Large intestine (tissue), 12 donors: ENCODE measurements around the gene PLA2R1. TPM values are rescaled to one million over a fixed set of nuclear protein-coding genes. Genes with fewer than 3 reads are reported as not detected.

Source experiments
- DNase-seq, 2 donors: peaks; one replicate each; pipeline versions ENCODE4 v3.0.0 to v3.0.0-alpha.2; 2013
- H3K27ac ChIP-seq: one replicate; pipeline ENCODE4 v1.5.1; 2013; ENCODE audit warnings: low read length
- H3K27me3 ChIP-seq: 2 replicates; pipeline ENCODE4 v1.6.1; 2013; ENCODE audit warnings: low read length; ENCODE audit not compliant: control insufficient read depth, insufficient read depth
- H3K36me3 ChIP-seq: 2 replicates; pipeline ENCODE4 v1.6.1; 2013; ENCODE audit warnings: low read length; ENCODE audit not compliant: control insufficient read depth, insufficient read depth
- H3K4me1 ChIP-seq: one replicate; pipeline ENCODE4 v1.6.1; 2013; ENCODE audit warnings: low read length; ENCODE audit not compliant: control insufficient read depth, insufficient read depth
- H3K4me3 ChIP-seq: one replicate; pipeline ENCODE4 v1.5.1; 2013; ENCODE audit warnings: low read length
- H3K9me3 ChIP-seq: one replicate; pipeline ENCODE4 v1.6.1; 2013; ENCODE audit warnings: mild to moderate bottlenecking, low read depth, low read length, moderate library complexity; ENCODE audit not compliant: control insufficient read depth
- WGBS: methylation state at CpG from one replicate; pipeline ENCODE4 v1.1.5; 2013; ENCODE audit warnings: low lambda C conversion rate; ENCODE audit not compliant: insufficient coverage; 5-methylcytosine and 5-hydroxymethylcytosine counted together
- long read RNA-seq, 11 donors: transcript quantifications; one replicate each; lab custom pipeline, GENCODE V29; 2026
- polyA plus RNA-seq: library from polyadenylated mRNA; unstranded; fragments of 120-200 nt; gene quantifications from one replicate; pipeline ENCODE4 v1.2.1, GENCODE V29; 2013

The PLA2R1 gene
- 18.4 TPM for polyA plus RNA-seq
- long read RNA-seq, donor 1, result 0 reads
- long read RNA-seq, donor 2, full-length matches to known transcripts, result 1 of 1 reads
- long read RNA-seq, donor 2, partial matches to known transcripts, result 0 of 1 reads
- long read RNA-seq, donor 2, other reads (novel, unspliced or antisense), result 0 of 1 reads
- long read RNA-seq, donor 3, result 0 reads
- long read RNA-seq, donor 4, result 0 reads
- long read RNA-seq, donor 5, result 0 reads
- long read RNA-seq, donor 6, result 0 reads
- long read RNA-seq, donor 7, result 0 reads
- long read RNA-seq, donor 8, full-length matches to known transcripts, result 1 of 1 reads
- long read RNA-seq, donor 8, partial matches to known transcripts, result 0 of 1 reads
- long read RNA-seq, donor 8, other reads (novel, unspliced or antisense), result 0 of 1 reads
- long read RNA-seq, donor 9, result 0 reads
- long read RNA-seq, donor 10, full-length matches to known transcripts, result 1 of 1 reads
- long read RNA-seq, donor 10, partial matches to known transcripts, result 0 of 1 reads
- long read RNA-seq, donor 10, other reads (novel, unspliced or antisense), result 0 of 1 reads
- long read RNA-seq, donor 11, result 0 reads

DNA sequence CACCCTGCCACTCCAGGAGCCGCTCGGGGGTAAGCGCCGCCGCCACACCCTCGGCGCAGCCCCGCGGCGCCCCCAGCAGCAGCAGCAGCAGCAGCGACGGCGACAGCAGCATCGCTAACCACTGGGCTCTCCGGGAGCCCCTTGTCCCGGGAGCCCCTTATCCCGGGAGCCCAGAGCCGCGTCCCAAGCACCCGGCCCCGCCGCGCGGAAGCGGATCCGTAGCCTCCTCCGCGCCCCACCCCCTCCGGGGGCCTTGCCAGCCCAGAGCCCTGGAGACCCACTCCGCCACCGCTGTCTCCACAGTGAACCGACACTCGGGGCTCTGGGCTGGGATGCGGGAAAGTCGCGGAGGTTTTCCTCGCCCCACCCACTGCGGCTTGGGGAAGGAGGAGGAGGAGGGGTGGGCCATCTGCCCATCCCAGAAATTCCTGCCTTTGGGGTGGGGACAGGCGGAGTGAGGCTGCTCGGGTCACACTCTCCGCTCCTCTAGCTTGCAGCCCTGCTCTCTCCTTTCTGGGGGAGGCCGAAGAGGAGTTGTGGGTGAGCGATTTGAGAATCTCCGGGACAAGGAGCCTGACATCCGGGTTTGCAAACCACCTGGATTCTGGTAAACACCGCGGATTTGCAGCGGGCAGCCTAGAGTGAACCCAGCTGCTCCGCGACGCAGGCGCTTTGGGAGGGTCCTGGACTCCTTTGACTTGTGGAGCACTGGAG lies at the start of gene PLA2R1:
Gene PLA2R1 (minus strand): TSS at position 324 of the 714 bp plus-strand sequence. CDS start 212 bp downstream, at position 112.
- peak in 1 of 2 donors; percentile 81 for DNase-seq
- Histone ChIP-seq H3K36me3 (no peaks in the 10 kb centered on the region), H3K4me3 (peak within 1 kb of the TSS; percentile 81), H3K4me1 (peaks cover 39% of the 10 kb centered on the region), H3K27ac (peak within 1 kb of the TSS; percentile 76), H3K9me3 (no peaks in the 10 kb centered on the region), H3K27me3 (no peaks in the 10 kb centered on the region)
- WGBS, result no CpG with 5 or more reads among the region's 52 CpGs

DNA sequence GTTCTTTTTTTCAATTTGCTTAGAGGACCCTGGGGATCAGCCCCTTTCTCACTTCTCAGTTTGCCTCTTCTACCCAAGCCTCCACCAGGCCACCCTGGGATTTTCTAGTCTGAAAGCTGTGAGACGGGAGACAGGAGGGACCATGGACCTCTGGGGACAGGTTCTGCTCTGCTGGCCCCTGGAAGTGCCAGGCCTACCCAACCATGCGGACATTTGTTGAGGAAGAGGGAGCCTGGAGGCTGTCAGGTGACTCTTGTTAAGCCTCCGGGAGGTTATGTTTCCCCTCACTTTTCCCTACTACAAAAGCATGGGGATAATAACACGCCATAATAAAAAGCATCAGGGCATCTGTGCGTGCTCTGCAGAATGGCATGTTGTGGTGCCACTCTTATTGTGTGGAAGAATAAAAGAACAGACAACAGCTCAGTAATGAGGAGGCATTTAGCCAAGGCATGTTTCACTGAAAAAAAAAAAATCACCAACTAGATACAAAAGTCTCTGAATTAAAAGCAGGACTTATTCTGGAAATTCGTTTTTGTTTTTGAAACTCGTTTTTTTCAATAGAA lies 48.3 kb upstream of the PLA2R1 start:
- WGBS, result 80% methylated on average over 1 of the region's 7 CpGs
- H3K27me3 ChIP-seq, result no peaks in the 10 kb centered on the region
- no peaks in the 10 kb centered on the region for H3K4me1 ChIP-seq
- no peak overlapping the region for H3K4me3 ChIP-seq
- DNase-seq, result no peak
- no peaks in the 10 kb centered on the region for H3K9me3 ChIP-seq
- peaks cover 4% of the 10 kb centered on the region for H3K36me3 ChIP-seq
- no peak overlapping the region for H3K27ac ChIP-seq

DNA sequence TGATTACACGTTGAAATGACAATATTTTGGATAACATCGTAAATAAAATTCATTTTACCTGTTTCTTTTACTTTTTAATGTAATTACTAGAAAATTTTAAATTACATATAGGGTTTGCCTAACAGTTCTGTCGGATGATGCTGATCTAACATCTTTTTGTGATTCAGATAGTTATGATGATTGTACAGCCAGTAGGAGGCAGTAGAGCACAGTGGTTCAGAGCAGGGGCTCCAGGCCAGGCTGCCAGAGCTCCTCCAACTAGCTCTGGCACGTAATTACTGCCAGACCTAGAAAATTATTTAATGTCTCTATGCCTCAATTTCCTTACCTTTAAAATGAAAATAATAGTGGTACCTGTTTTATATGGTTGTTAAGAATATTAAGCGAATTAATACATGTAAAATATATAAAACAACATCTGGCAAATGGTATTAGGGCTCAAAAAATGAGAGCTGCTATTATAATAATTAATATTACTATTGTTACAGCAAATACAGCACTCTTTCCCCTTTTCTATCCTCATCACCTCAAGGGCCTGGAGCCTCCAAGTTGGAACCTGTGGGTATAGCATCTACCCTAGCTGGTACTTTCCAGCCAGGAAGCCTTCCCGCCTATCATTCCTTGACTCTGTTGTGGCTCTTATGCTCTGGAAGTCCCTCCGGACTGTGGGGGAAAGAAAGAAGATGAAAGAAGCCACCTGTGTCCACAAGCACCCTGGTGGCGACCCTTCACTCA lies 47.7 kb upstream of the PLA2R1 start:
- 17% methylated on average over 1 of the region's 8 CpGs for WGBS
- DNase-seq, result peak; percentile 61 to 71
- no peak overlapping the region for H3K4me3 ChIP-seq
- no peaks in the 10 kb centered on the region for H3K9me3 ChIP-seq
- H3K27me3 ChIP-seq, result no peaks in the 10 kb centered on the region
- H3K36me3 ChIP-seq, result peaks cover 6% of the 10 kb centered on the region
- H3K4me1 ChIP-seq, result no peaks in the 10 kb centered on the region
- H3K27ac ChIP-seq, result no peak overlapping the region

DNA sequence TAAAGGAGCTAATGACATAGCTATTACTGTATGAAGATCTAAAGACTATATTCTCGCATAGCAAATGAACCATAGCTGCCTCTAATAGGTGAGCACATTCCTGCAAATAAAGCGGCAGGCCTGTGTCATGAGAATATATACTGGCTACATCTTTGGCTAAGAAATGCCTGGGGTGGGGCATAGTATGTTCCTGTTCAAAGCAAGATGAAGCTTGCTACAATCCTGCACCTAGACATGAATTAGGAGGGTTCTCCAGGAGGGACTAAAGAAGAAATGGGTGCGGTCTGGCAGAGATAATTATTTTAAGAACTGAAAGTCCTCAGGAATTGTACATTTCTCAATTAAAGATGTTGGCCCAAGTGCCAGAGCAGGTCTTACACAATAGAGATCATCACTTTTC lies 46.8 kb upstream of the PLA2R1 start:
- DNase-seq, result no peak
- Histone ChIP-seq H3K27ac (no peak overlapping the region), H3K9me3 (no peaks in the 10 kb centered on the region), H3K36me3 (peaks cover 6% of the 10 kb centered on the region), H3K4me1 (no peaks in the 10 kb centered on the region), H3K27me3 (no peaks in the 10 kb centered on the region), H3K4me3 (no peak overlapping the region)
- no CpG with 5 or more reads among the region's 3 CpGs for WGBS

DNA sequence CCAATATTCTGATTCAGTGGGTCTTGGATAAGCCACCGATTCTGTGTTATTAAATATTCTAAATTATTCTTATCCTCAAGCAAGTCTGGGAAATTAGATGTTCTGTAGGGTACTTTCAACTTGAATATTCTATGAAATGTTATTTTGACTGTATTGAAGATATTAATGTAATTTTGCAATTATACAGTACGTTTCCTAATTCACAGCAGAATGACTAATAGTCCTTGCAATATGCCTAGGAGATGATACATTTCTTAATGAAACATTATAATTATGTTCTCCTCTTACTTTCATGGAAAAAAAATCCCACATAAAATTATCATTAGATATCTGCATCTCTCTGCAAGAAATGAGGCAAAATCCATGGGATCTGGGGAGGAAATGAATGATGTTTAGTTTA lies 46.2 kb upstream of the PLA2R1 start:
- no CpG with 5 or more reads among the region's 2 CpGs for WGBS
- DNase-seq, result no peak
- no peak overlapping the region for H3K4me3 ChIP-seq
- no peak overlapping the region for H3K27ac ChIP-seq
- H3K4me1 ChIP-seq, result no peaks in the 10 kb centered on the region
- no peaks in the 10 kb centered on the region for H3K9me3 ChIP-seq
- H3K36me3 ChIP-seq, result peaks cover 6% of the 10 kb centered on the region
- no peaks in the 10 kb centered on the region for H3K27me3 ChIP-seq

DNA sequence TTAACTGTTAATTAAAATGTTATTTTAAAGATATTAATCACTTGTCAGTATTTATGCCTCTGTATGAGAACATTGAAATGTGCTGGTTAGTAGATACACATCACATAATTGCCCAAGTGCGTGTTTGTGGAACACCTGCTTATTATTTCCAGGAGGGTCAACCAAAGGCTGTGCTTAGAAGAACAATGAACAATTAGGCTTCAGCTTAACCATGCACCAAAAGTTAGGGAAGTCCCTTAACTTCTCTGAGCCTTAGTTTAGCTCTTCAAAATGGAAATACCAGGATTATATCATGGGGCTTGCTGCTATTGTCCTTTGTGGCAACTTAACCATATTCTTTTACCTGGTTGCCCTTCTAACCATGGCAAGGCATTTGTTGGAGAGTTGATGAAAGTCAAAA lies 43.0 kb upstream of the PLA2R1 start:
- Histone ChIP-seq H3K36me3 (peaks cover 9% of the 10 kb centered on the region), H3K27ac (no peak overlapping the region), H3K9me3 (no peaks in the 10 kb centered on the region), H3K4me1 (no peaks in the 10 kb centered on the region), H3K4me3 (no peak overlapping the region), H3K27me3 (no peaks in the 10 kb centered on the region)
- no CpG with 5 or more reads among the region's 1 CpG for WGBS
- DNase-seq, result no peak

DNA sequence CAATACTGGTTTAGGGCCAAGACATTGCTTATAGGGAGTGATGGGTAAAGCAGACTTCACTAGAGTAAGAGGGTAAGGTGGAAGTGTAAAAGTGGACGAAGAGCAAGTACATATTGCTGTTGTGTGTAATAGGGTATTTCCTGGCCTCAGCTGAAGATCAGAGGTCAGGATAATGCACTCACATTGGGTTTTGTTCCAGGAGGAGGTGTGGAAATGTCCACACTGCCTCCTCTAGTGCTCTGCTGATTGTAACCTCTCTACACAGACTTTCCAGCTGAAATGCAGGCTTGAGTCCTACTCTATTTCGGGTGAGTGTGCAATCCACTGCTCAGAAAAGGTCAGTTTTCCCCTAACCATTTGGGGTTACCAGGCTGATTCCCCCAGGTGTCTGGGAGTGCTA lies 41.7 kb upstream of the PLA2R1 start:
- no peak overlapping the region for H3K4me3 ChIP-seq
- no peaks in the 10 kb centered on the region for H3K27me3 ChIP-seq
- H3K36me3 ChIP-seq, result peaks cover 9% of the 10 kb centered on the region
- WGBS, result no CpG with 5 or more reads among the region's 2 CpGs
- H3K9me3 ChIP-seq, result no peaks in the 10 kb centered on the region
- no peaks in the 10 kb centered on the region for H3K4me1 ChIP-seq
- no peak overlapping the region for H3K27ac ChIP-seq
- no peak for DNase-seq

DNA sequence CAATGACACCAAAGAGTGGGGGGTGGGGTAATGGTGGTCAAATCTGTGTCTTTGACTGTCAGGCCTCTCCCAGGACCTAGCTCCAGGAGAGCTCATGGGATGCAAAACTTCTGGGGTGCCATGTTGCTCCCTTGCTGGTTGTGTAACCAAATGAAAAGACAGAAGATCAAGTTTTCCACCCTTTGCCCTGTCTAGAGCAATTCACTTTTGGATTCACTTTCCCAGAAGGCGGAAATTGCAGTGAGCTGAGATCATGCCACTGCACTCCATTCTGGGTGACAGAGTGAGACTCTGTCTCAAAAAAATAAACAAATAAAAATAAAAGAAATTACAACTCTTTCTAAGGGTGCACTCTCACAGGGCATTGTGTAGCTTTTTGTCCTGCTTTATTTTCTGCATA lies 34.9 kb upstream of the PLA2R1 start:
- Histone ChIP-seq H3K36me3 (peaks cover 2% of the 10 kb centered on the region), H3K27ac (peak overlapping the region; percentile 62)

DNA sequence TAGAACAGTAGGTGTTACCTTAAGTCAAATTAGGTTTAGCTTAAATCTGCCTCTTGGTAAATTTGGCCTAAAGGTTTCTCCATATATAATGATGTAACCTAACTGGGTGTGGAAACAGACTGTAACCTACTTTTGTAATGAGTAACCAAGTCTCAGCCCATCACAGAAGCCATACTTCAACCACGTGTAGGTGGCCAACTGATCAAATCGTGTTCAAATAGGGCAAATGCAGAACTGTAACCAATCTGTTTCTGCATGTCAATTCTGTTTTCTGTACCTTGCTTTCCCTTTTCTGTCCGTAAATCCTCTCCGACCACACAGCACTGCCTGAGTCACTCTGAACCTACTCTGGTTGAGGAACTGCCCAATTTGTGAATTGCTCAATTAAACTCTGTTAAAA lies 34.0 kb upstream of the PLA2R1 start:
- DNase-seq, result no peak
- peaks cover 10% of the 10 kb centered on the region for H3K4me1 ChIP-seq
- WGBS, result 100% methylated on average over 2 of the region's 4 CpGs
- H3K27me3 ChIP-seq, result no peaks in the 10 kb centered on the region
- no peak overlapping the region for H3K4me3 ChIP-seq
- peaks cover 10% of the 10 kb centered on the region for H3K9me3 ChIP-seq
- no peaks in the 10 kb centered on the region for H3K36me3 ChIP-seq
- no peak overlapping the region for H3K27ac ChIP-seq

More for the DNA sequence above, 34.9 kb upstream of the PLA2R1 start:
- WGBS, result 71% methylated on average over 1 of the region's 1 CpG
- Histone ChIP-seq H3K4me3 (no peak overlapping the region), H3K4me1 (peaks cover 10% of the 10 kb centered on the region), H3K27me3 (no peaks in the 10 kb centered on the region), H3K9me3 (peaks cover 10% of the 10 kb centered on the region)
- peak; percentile 61 to 83 for DNase-seq

DNA sequence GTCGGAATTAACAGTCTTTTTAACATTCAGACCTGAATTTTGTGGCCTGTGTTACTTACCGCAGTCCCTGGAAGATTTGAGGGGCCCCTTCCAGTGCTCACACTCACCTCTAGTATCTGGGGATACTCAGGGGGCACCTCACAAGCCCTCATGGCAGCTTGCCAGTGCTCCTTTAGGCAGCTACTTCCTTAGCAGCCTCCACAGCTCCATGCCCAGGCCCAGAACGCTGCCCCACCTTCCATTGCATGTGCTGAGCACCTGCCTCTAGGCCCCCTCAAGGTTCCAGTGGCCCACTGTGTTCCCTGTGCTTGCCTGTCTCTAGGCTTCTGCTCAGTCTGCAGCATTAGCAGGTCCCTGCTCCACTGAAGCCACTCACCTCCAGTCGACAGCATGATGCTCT lies 30.0 kb upstream of the PLA2R1 start:
- H3K4me1 ChIP-seq, result peaks cover 3% of the 10 kb centered on the region
- no CpG with 5 or more reads among the region's 4 CpGs for WGBS

More for the DNA sequence above, 30.0 kb upstream of the PLA2R1 start:
- Histone ChIP-seq H3K4me3 (no peak overlapping the region), H3K27me3 (no peaks in the 10 kb centered on the region), H3K9me3 (peaks cover 28% of the 10 kb centered on the region), H3K27ac (no peak overlapping the region), H3K36me3 (no peaks in the 10 kb centered on the region)
- no peak for DNase-seq
